Panc1 (cell line): Measurements from ENCODE around the gene PRM2.

Experiments used
- POLR2AphosphoS5 ChIP-seq: IDR thresholded peaks from 2 replicates; pipeline ENCODE4 v1.6.1; 2012; ENCODE audit warnings: mild to moderate bottlenecking, low read depth, low read length, moderate library complexity
- TCF7L2 ChIP-seq: IDR thresholded peaks from 2 replicates; pipeline ENCODE4 v1.6.1; 2011; ENCODE audit warnings: mild to moderate bottlenecking, low read depth, low read length, inconsistent platforms
- TF ChIP-seq, protein P1 (sequence below): fragments of 450-650 bp; IDR thresholded peaks from 2 replicates; pipeline ENCODE4 v1.5.1; 2017; ENCODE audit warnings: mild to moderate bottlenecking

DNA sequence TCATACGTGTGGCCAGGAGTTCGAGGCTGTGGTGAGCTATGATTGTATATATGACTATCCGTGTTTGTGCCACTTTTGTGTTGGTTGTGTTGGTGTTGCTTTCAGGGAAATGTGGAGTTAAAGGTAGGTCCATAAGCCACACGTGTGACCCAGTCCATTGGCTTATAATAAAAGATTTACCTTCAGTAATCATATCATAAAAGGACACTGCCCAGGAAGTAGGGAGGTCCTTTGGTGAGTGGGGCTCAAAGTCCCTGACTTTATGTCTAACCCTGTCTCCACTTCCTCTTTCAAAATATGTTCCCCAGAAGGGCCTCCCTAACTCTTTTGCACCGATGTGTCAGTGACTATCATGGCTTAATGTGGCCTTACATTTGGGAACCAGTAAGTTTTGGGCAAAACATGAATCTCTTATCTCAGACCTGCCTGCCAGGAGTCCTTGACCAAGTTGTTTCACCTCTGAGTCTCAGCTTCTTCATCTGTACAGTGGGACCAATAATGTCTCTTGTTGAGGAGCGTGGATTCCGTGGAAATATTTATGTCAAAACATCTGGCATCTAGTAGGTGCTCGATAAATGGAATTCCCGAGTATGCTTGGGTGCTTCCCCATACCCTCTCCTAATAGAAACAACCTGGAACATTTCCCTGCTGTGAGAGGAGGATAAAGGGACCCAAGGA is 12.0 kb downstream of the PRM2 start:
- TF ChIP-seq POLR2AphosphoS5 (no peak), TCF7L2 (no peak)
- TF ChIP-seq, protein P1, sequence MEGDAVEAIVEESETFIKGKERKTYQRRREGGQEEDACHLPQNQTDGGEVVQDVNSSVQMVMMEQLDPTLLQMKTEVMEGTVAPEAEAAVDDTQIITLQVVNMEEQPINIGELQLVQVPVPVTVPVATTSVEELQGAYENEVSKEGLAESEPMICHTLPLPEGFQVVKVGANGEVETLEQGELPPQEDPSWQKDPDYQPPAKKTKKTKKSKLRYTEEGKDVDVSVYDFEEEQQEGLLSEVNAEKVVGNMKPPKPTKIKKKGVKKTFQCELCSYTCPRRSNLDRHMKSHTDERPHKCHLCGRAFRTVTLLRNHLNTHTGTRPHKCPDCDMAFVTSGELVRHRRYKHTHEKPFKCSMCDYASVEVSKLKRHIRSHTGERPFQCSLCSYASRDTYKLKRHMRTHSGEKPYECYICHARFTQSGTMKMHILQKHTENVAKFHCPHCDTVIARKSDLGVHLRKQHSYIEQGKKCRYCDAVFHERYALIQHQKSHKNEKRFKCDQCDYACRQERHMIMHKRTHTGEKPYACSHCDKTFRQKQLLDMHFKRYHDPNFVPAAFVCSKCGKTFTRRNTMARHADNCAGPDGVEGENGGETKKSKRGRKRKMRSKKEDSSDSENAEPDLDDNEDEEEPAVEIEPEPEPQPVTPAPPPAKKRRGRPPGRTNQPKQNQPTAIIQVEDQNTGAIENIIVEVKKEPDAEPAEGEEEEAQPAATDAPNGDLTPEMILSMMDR: no peak
